GM18511 (cell line): ENCODE measurements around the gene HCFC2.

ENCODE experiments used
- ATAC-seq: cut with Tn5 transposase; IDR thresholded peaks from one replicate; pipeline ENCODE4 v1.9.1; 2021; ENCODE audit warnings: mild to moderate bottlenecking, moderate library complexity; ENCODE audit not compliant: unreplicated experiment

The HCFC2 gene

GRCh38 chr12:104152685-104153241 is 88.4 kb downstream of the HCFC2 start:
- ATAC-seq, result no peak

DNA sequence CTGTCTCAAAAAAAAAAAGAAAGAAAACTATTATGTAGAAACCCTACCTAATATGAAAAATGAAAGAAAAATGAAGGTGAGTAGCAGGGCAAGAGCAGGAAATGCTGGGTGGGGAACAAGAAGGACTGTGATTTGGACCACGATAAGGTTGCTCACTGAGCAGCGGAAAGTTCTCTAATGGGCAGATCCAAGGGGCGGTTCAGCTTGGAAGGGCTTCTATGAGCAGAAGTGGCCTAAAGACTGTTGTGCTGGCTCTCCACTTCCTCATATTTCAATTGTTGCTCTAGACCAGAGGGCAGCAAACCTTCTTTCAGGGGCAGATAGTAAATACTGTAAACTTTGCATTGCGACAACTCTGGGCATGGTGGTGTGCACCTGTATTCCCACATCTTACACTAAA is 90.0 kb downstream of the HCFC2 start:
- ATAC-seq, result no peak

GRCh38 chr12:104154806-104155205 is 90.5 kb downstream of the HCFC2 start:
- ATAC-seq, result no peak
